HUES6 (cell line): ENCODE results near the gene IQCF2.
A peak's percentile ranks its signal among the peaks of the same experiment; 100 is the strongest.
"Not testable (repeated sequence)": the region's sequence is repeated elsewhere in the genome, so short reads cannot be mapped to it uniquely, and the experiment has no call there.

Experiments used
- H3K27ac ChIP-seq: 2 replicates; pipeline ENCODE4 v1.7.0; 2013; ENCODE audit warnings: low read depth, mild to moderate bottlenecking, low read length, inconsistent platforms
- H3K27me3 ChIP-seq: 2 replicates; pipeline ENCODE4 v1.6.1; 2013; ENCODE audit warnings: low read length; ENCODE audit not compliant: control insufficient read depth, insufficient read depth
- H3K36me3 ChIP-seq: 2 replicates; pipeline ENCODE4 v1.6.1; 2013; ENCODE audit warnings: low read length; ENCODE audit not compliant: control insufficient read depth, insufficient read depth
- H3K4me1 ChIP-seq: 2 replicates; pipeline ENCODE4 v1.6.1; 2013; ENCODE audit warnings: low read length; ENCODE audit not compliant: control insufficient read depth, insufficient read depth
- H3K4me3 ChIP-seq: 2 replicates; pipeline ENCODE4 v1.5.1; 2013; ENCODE audit warnings: low read depth, low read length
- H3K9ac ChIP-seq: one replicate; pipeline ENCODE4 v1.6.1; 2013; ENCODE audit warnings: mild to moderate bottlenecking, low read length
- H3K9me3 ChIP-seq: 2 replicates; pipeline ENCODE4 v1.6.1; 2013; ENCODE audit warnings: low read depth, low read length; ENCODE audit not compliant: control insufficient read depth, insufficient read depth

Gene IQCF2

DNA sequence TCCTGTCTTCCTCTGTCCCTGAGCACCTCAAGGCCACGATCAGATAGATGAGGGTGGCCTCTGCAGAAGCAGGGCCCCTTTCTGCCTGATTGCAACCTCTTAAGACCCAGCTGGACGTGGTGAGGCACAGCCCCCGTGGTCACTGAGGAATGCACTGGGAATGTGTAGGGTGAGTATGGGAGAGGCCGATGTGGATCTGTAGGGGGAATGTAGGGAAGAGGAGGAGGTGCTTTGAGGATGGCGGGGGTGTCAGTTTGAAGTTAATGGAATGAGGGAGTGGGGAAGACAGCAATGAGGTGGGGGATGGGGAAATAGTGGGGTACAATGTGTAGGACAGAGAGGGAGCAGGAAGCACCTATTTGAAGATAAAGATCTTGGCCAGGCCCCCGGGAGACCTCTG lies 14.8 kb downstream of the IQCF2 start:
- Histone ChIP-seq H3K36me3 (no peaks in the 10 kb centered on the region), H3K9me3 (no peaks in the 10 kb centered on the region), H3K4me3 (no peak overlapping the region), H3K4me1 (peaks cover 4% of the 10 kb centered on the region; the same call in 1 of the 2 replicates), H3K27me3 (peaks cover 3% of the 10 kb centered on the region; the same call in 1 of the 2 replicates), H3K9ac (no peak overlapping the region), H3K27ac (no peak overlapping the region)

DNA sequence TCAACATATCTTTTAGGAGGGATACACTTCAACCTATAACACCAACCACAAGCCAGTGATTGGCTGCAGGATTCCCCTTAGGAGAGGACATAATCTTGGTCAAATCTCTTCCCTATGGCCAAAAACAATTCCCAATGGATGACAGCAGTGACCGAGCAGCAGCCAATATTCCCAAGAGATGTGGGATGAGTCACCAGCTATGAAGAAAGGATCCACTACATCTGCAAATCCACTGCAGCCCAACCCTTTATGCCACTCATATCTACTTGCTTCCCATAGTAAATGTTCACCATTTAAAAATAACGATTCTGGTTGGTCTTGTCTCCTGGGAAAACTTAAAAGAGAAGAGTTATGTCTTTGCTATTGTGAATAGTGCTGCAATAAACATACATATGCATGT lies 18.5 kb downstream of the IQCF2 start:
- H3K4me1 ChIP-seq = peaks cover 4% of the 10 kb centered on the region; the same call in 1 of the 2 replicates
- no peaks in the 10 kb centered on the region for H3K27me3 ChIP-seq
- no peaks in the 10 kb centered on the region for H3K36me3 ChIP-seq
- H3K27ac ChIP-seq = no peak overlapping the region
- H3K9ac ChIP-seq = no peak overlapping the region
- H3K4me3 ChIP-seq = no peak overlapping the region
- H3K9me3 ChIP-seq = no peaks in the 10 kb centered on the region

DNA sequence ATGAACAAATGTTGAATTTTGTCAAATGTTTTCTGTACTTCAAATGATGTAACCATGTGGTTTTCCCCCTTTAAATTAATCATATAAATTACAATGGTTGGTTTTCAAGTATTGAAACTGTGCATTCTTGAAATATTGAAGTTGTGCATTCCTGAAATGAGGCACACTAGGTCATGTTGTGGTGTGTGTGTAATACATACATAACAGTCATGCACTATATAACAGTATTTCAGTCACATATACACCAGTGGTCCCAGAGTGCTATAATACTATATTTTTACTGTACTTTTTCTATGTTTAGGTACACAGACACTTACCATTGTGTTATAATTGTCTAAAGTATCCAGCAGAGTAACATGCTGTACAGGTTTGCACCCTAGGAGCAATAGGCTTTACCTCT lies 25.0 kb downstream of the IQCF2 start:
- H3K9ac ChIP-seq = no peak overlapping the region
- H3K9me3 ChIP-seq = no peaks in the 10 kb centered on the region
- no peak overlapping the region for H3K27ac ChIP-seq
- H3K27me3 ChIP-seq = no peaks in the 10 kb centered on the region
- H3K36me3 ChIP-seq = no peaks in the 10 kb centered on the region
- H3K4me3 ChIP-seq = no peak overlapping the region
- no peaks in the 10 kb centered on the region for H3K4me1 ChIP-seq

DNA sequence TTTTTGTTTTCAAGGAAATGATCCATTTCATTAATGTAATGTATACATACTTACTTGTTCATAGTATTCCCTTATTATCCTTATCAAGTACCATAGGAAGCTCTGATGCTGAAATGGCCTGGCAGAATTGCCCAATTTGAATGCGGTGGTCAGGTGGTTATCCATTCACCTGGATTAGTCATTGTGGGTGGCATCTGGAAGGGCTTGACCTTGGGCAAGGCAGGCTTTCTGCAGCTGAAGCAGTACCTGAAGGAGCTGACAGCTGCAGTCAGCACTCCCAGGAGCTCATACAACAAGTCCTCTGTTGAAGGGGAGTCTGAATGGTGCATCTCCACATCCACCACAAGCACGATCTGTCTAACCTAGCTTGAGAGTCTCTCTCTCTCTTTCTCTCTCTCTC lies 26.2 kb downstream of the IQCF2 start:
- H3K27me3 ChIP-seq = no peaks in the 10 kb centered on the region
- H3K4me3 ChIP-seq = no peak overlapping the region
- H3K4me1 ChIP-seq = no peaks in the 10 kb centered on the region
- H3K9me3 ChIP-seq = no peaks in the 10 kb centered on the region
- no peak overlapping the region for H3K9ac ChIP-seq
- H3K27ac ChIP-seq = no peak overlapping the region
- no peaks in the 10 kb centered on the region for H3K36me3 ChIP-seq

DNA sequence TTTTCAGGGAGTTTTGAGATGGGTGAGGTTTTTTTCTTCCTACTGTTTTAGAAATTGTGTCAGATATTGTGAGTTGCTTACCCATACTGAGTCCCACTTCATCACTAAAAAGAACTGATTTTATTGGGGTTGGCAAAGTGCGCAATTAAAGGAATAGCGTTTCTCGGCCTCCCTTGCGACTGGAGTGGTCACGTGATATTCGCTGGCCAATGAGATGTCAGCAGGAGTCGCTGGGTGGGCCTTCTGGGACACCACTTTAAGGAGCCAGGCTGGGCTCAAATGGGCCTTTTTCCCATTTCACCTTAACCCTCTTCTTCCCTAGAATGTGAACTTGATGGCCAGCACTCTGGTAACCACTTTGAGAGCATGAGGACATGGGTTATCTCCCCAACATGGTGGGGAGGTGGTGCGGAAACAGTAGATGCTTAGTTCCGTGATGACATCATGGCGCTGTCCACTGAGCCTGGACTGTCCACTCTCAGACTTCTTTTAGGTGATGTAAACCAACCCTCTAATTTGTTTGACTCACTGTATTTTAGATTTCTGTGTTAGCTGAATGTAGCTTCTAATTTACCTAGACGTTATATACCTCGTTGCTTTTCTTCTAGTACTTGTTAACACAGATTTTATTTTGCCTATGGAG lies 27.2 kb downstream of the IQCF2 start:
- Histone ChIP-seq H3K4me1 (no peaks in the 10 kb centered on the region), H3K36me3 (no peaks in the 10 kb centered on the region), H3K4me3 (no peak overlapping the region), H3K9ac (no peak overlapping the region), H3K27ac (no peak overlapping the region), H3K9me3 (no peaks in the 10 kb centered on the region), H3K27me3 (no peaks in the 10 kb centered on the region)

DNA sequence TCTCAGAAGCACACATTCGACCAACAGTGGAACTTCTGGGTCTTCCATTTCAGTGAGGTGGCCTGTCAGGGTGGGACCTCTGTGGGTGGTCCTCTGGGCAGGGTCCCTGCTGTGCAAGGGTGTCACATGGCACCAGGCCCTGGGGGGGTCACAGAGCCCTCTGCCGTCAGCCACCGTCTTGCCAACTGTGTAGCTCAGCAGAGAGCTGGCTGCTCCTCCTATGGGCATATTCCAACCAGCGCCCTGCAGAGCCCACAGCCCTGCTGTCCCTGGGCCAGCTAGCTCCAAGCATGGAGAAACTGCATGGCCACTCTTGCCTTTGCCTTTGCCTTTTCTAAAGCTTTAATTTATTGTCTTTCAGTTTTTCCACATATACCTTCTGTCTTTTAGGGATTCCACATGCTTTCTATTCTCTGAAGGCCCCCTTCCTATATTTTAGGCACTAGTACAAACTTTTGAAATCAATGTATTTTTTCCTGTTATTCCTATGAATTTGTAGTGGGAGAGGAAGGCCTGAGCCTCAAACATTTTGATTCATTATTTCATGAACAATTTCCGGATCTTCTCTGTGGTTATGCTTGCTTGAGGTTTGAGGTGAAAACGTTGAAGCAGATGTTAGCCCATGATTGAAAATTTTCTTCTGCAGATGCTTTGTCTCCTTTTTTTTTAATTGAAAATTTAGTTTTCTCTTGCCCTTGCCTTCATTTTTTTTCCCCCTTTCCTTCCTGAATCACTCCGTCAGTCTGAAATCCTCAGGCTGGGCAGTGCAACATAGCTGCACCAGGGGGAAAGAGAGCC lies 30.0 kb downstream of the IQCF2 start:
- no peak overlapping the region for H3K4me3 ChIP-seq
- H3K36me3 ChIP-seq = no peaks in the 10 kb centered on the region
- H3K9me3 ChIP-seq = no peaks in the 10 kb centered on the region
- H3K27me3 ChIP-seq = no peaks in the 10 kb centered on the region
- H3K4me1 ChIP-seq = no peaks in the 10 kb centered on the region
- no peak overlapping the region for H3K9ac ChIP-seq
- no peak overlapping the region for H3K27ac ChIP-seq

DNA sequence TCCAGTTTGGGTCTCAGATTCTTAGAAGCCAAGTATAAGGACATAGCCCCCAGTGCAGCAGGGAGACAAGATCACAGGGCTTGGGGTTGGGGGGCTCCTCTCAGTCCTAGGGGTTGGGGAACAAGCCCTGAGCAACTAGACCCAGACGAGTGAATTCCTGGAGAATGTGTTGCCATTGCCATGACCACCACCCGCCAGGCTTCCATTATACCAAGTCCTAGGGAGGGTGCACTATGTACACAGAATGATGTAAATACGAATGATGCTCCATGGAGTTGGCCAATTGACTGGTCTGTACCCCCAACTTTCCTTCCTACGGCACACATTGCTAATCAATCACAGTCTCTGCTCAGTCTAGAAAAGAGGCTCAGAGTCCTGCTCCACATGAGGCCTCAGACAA lies 33.0 kb downstream of the IQCF2 start:
- peaks cover 6% of the 10 kb centered on the region; the same call in 1 of the 2 replicates for H3K4me1 ChIP-seq
- H3K27me3 ChIP-seq = no peaks in the 10 kb centered on the region
- peaks cover 4% of the 10 kb centered on the region; the same call in 1 of the 2 replicates for H3K9me3 ChIP-seq
- no peak overlapping the region for H3K4me3 ChIP-seq
- H3K27ac ChIP-seq = no peak overlapping the region
- H3K9ac ChIP-seq = no peak overlapping the region
- H3K36me3 ChIP-seq = no peaks in the 10 kb centered on the region

DNA sequence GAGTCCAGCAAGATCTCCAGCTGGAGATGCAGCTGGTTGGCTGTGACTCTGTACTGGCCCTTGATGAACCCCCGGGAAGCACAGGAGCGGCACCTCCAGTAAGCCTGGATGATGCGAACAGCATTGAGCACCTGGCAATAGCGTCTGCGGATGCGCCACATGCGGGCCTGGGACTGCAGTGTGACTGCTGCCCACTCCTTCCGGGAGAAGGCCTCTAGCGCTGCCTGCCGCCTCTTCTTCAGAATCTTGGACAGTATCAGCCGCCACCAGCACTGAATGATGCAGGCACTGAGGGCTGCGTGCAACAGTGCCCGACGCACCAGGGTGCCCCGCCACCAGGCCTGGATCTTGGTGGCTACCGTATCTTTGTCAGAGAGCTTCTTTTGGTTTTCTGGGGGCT lies 33.5 kb downstream of the IQCF2 start:
- Histone ChIP-seq H3K36me3 (no peaks in the 10 kb centered on the region), H3K9ac (no peak overlapping the region), H3K27me3 (no peaks in the 10 kb centered on the region), H3K4me1 (peaks cover 6% of the 10 kb centered on the region; the same call in 1 of the 2 replicates), H3K9me3 (peaks cover 4% of the 10 kb centered on the region; the same call in 1 of the 2 replicates), H3K4me3 (no peak overlapping the region), H3K27ac (no peak overlapping the region)

DNA sequence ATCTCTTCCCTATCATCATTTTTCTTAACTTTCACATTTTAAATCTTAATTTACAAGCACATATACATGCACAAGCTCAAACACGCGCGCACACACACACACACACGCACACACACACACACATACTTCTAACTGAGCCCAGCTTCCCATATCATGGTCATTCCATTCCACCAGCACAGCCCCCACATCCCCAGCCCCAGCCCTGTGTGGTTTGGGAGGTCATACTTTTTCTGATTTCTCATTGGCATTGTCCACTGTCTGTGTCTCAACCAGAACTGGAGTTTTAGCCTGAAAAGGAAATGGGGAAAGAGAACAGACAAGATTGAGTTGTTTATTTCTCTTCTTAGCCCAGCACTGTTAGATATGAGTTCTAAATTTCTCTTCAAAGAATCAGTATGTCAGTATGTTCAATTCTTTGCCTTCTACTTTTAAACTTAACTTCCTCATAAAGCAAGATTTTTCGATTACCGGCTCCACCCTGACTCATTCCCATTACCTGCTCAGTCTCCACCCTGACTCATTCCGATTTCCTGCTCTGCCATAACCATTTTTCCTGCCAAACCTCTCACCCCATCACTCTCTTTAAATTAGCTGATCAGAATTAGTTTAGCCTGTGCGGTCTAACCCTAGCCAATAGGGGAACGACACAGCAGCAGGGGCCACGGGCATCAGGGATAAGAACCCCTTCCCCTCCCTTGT lies 35.3 kb downstream of the IQCF2 start:
- H3K4me3 ChIP-seq = no peak overlapping the region
- peaks cover 6% of the 10 kb centered on the region for H3K4me1 ChIP-seq
- H3K36me3 ChIP-seq = no peaks in the 10 kb centered on the region
- no peak overlapping the region for H3K9ac ChIP-seq
- H3K27ac ChIP-seq = no peak overlapping the region
- H3K27me3 ChIP-seq = no peaks in the 10 kb centered on the region
- H3K9me3 ChIP-seq = peaks cover 4% of the 10 kb centered on the region; the same call in 1 of the 2 replicates

DNA sequence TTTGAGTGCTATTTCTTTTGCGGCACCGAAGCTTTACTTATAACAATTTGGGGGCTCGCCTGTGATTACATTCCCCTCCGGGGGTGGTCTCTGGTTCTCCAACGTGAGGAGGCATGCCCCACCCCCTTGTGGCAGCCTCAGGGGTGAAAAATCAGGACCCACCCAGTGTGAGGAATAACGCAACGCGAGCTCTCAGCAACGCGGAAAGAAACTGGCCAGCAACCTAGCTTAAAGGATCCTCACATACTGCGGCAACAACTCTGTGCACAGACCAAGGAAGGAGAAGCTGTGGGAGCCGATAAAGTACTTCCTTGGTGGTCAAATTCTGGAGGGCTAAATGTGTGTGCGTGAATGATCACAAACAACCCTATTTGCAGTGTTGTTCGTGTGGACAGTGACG lies 36.0 kb downstream of the IQCF2 start:
- Histone ChIP-seq H3K9ac (no peak overlapping the region), H3K9me3 (peaks cover 4% of the 10 kb centered on the region; the same call in 1 of the 2 replicates), H3K4me3 (peak overlapping the region; percentile 36; the same call in 1 of the 2 replicates), H3K27ac (no peak overlapping the region), H3K36me3 (no peaks in the 10 kb centered on the region), H3K4me1 (peaks cover 6% of the 10 kb centered on the region), H3K27me3 (no peaks in the 10 kb centered on the region)

DNA sequence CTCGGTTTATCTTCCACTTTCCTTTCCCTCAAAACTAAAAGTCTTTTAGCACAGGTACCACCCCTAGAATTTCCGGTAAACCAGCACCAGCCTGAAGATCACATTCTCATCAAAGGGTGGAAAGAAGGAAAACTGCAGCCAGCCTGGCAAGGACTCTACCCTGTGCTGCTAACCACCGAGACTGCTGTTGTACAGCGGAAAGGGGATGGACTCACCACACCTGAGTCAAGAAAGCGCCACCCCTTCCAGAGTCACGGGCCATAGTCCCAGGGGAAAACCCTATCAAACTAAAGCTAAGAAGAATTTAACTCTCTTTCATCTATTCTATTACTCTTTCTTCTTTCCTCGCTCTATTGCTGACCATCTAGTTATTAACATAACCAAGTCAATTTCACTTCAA lies 38.6 kb downstream of the IQCF2 start:
- H3K36me3 ChIP-seq, H3K9ac ChIP-seq, H3K27me3 ChIP-seq, H3K27ac ChIP-seq, H3K4me1 ChIP-seq, H3K4me3 ChIP-seq, H3K9me3 ChIP-seq: not testable (repeated sequence)
